Chondrocyte (in vitro differentiated cells): ENCODE data around the gene ILKAP. TPM values are rescaled to one million over a fixed set of nuclear protein-coding genes. Genes with fewer than 3 reads are reported as not detected.

Experiments
- DNase-seq: peaks from one replicate; pipeline ENCODE4 v3.0.0; 2021; ENCODE audit warnings: mixed read lengths, low spot score
- H3K27ac Mint-ChIP-seq: one replicate; pipeline ENCODE4 v1.8.0; 2021; ENCODE audit warnings: mild to moderate bottlenecking, moderate library complexity, mixed read lengths; ENCODE audit not compliant: unreplicated experiment
- H3K27me3 Mint-ChIP-seq: 2 replicates; pipeline ENCODE4 v1.8.0; 2021; ENCODE audit warnings: low read depth, mixed read lengths
- H3K36me3 Mint-ChIP-seq: 2 replicates; pipeline ENCODE4 v1.8.0; 2021; ENCODE audit warnings: low read depth, mixed read lengths
- H3K4me1 Mint-ChIP-seq: 2 replicates; pipeline ENCODE4 v1.8.0; 2021; ENCODE audit warnings: low read depth, mild to moderate bottlenecking, mixed read lengths
- H3K4me3 Mint-ChIP-seq: one replicate; pipeline ENCODE4 v1.8.0; 2021; ENCODE audit warnings: mild to moderate bottlenecking, moderate library complexity, mixed read lengths; ENCODE audit not compliant: unreplicated experiment
- H3K9me3 Mint-ChIP-seq: 2 replicates; pipeline ENCODE4 v1.8.0; 2021; ENCODE audit warnings: low read depth, mixed read lengths
- CTCF ChIP-seq: fragments of 200-600 bp; sonication (generic); IDR thresholded peaks from 2 replicates; pipeline ENCODE4 v1.5.0; 2021; ENCODE audit warnings: antibody characterized with exemption, mild to moderate bottlenecking, moderate library complexity
- total RNA-seq: library from RNA; stranded (reverse); gene quantifications from 3 replicates; pipeline ENCODE4 v1.2.1, GENCODE V29; 2021

ILKAP gene
- total RNA-seq, 1 donor from 2014 or later, result 24.9 TPM

GRCh38 chr2:238182362-238182761 is 21.1 kb downstream of the ILKAP start:
- DNase-seq, result no peak
- H3K27me3 Mint-ChIP-seq, result no peaks in the 10 kb centered on the region
- peaks cover 58% of the 10 kb centered on the region for H3K36me3 Mint-ChIP-seq
- H3K4me3 Mint-ChIP-seq, result no peak overlapping the region
- no peaks in the 10 kb centered on the region for H3K9me3 Mint-ChIP-seq
- H3K4me1 Mint-ChIP-seq, result peaks cover 12% of the 10 kb centered on the region
- no peak overlapping the region for H3K27ac Mint-ChIP-seq
- no peak for TF ChIP-seq CTCF

GRCh38 chr2:238180554-238180953 is 22.9 kb downstream of the ILKAP start:
- no peaks in the 10 kb centered on the region for H3K9me3 Mint-ChIP-seq
- H3K36me3 Mint-ChIP-seq, result peaks cover 57% of the 10 kb centered on the region
- TF ChIP-seq CTCF, result no peak
- H3K27me3 Mint-ChIP-seq, result no peaks in the 10 kb centered on the region
- no peak overlapping the region for H3K4me3 Mint-ChIP-seq
- DNase-seq, result no peak
- no peak overlapping the region for H3K27ac Mint-ChIP-seq
- H3K4me1 Mint-ChIP-seq, result peaks cover 12% of the 10 kb centered on the region

GRCh38 chr2:238176613-238177012 is 26.9 kb downstream of the ILKAP start:
- no peak for TF ChIP-seq CTCF
- Mint-ChIP-seq H3K4me3 (no peak overlapping the region), H3K27ac (no peak overlapping the region), H3K4me1 (peaks cover 14% of the 10 kb centered on the region), H3K27me3 (no peaks in the 10 kb centered on the region), H3K36me3 (peaks cover 44% of the 10 kb centered on the region), H3K9me3 (no peaks in the 10 kb centered on the region)
- DNase-seq, result no peak

GRCh38 chr2:238174701-238175100 is 28.8 kb downstream of the ILKAP start:
- H3K27ac Mint-ChIP-seq, result no peak overlapping the region
- H3K9me3 Mint-ChIP-seq, result no peaks in the 10 kb centered on the region
- H3K4me1 Mint-ChIP-seq, result peaks cover 30% of the 10 kb centered on the region
- no peaks in the 10 kb centered on the region for H3K27me3 Mint-ChIP-seq
- no peak for DNase-seq
- TF ChIP-seq CTCF, result no peak
- H3K36me3 Mint-ChIP-seq, result peaks cover 37% of the 10 kb centered on the region
- H3K4me3 Mint-ChIP-seq, result no peak overlapping the region

GRCh38 chr2:238174291-238174690 is 29.2 kb downstream of the ILKAP start:
- H3K4me3 Mint-ChIP-seq, result no peak overlapping the region
- no peak overlapping the region for H3K27ac Mint-ChIP-seq
- no peak for DNase-seq
- peaks cover 35% of the 10 kb centered on the region for H3K36me3 Mint-ChIP-seq
- H3K9me3 Mint-ChIP-seq, result no peaks in the 10 kb centered on the region
- H3K4me1 Mint-ChIP-seq, result peaks cover 35% of the 10 kb centered on the region
- no peak for TF ChIP-seq CTCF
- no peaks in the 10 kb centered on the region for H3K27me3 Mint-ChIP-seq
